Activated B cell treated with CpG ODN at 0.5 μM for 24 hours (primary cell): ENCODE results near the gene C1QTNF12. TPM values are rescaled to one million over a fixed set of nuclear protein-coding genes. Genes with fewer than 3 reads are reported as not detected.

Source experiments
- ATAC-seq: fragments of 200-7000 bp; cut with Tn5 transposase; one replicate; pipeline ENCODE4 v1.10.0; 2021; ENCODE audit warnings: low read depth, mild to moderate bottlenecking, moderate library complexity
- CTCF ChIA-PET: fragments of 350-600 bp; sonication (Branson Sonifier 250); formaldehyde crosslinking; loops from one replicate; lab custom pipeline; 2021; ENCODE audit warnings: antibody characterized with exemption; lab: Charles Lee
- POLR2A ChIA-PET: fragments of 350-600 bp; sonication (Branson Sonifier 250); formaldehyde crosslinking; loops from one replicate; lab custom pipeline; 2021; ENCODE audit warnings: antibody characterized with exemption; lab: Charles Lee
- DNase-seq: peaks from one replicate; pipeline ENCODE4 v3.0.0; 2022
- H3K27ac Mint-ChIP-seq: one replicate; pipeline ENCODE4 v1.8.0; 2020; ENCODE audit warnings: mixed read lengths
- H3K27me3 Mint-ChIP-seq: one replicate; pipeline ENCODE4 v1.8.0; 2021; ENCODE audit warnings: mixed read lengths
- H3K36me3 Mint-ChIP-seq: one replicate; pipeline ENCODE4 v1.8.0; 2021; ENCODE audit warnings: low read depth, mixed read lengths
- H3K4me1 Mint-ChIP-seq: one replicate; pipeline ENCODE4 v1.8.0; 2021; ENCODE audit warnings: mixed read lengths
- H3K4me3 Mint-ChIP-seq: one replicate; pipeline ENCODE4 v1.8.0; 2020; ENCODE audit warnings: mild to moderate bottlenecking, mixed read lengths
- H3K9me3 Mint-ChIP-seq: one replicate; pipeline ENCODE4 v1.8.0; 2020; ENCODE audit warnings: mixed read lengths
- intact Hi-C: fragments of 100-400 bp; cut with micrococcal nuclease; formaldehyde crosslinking; loops from one replicate; pipeline ENCODE4 v1.15.1; 2024
- total RNA-seq: library from RNA; stranded (reverse); gene quantifications from 2 replicates; pipeline ENCODE4 v1.2.3, GENCODE V29; 2022
- TF ChIP-seq, protein P1 (sequence below): fragments of 200-600 bp; IDR thresholded peaks from one replicate; pipeline ENCODE4 v1.8.0; 2022; ENCODE audit warnings: antibody characterized with exemption, mild to moderate bottlenecking

The C1QTNF12 gene
- total RNA-seq, 1 donor from 2014 or later: 2.5 TPM

- CTCF ChIA-PET: interaction anchor here (2.1 kb wide), 1 partner anchor 115 kb away, joined by 12 read pairs; no protein-coding TSS in a partner anchor
- no peak for ATAC-seq
Observed at GRCh38 chr1:1236945-1237873, 9.3 kb downstream of the C1QTNF12 start.

GRCh38 chr1:1236176-1236763, 10.3 kb downstream of the C1QTNF12 start:
- Mint-ChIP-seq H3K27me3 (no peaks in the 10 kb centered on the region), H3K4me3 (no peak overlapping the region), H3K4me1 (peaks cover 30% of the 10 kb centered on the region), H3K27ac (no peak overlapping the region), H3K9me3 (no peaks in the 10 kb centered on the region), H3K36me3 (peaks cover 19% of the 10 kb centered on the region)
- no peak for DNase-seq
- intact Hi-C loops: no loop called here
- ATAC-seq: no peak
- TF ChIP-seq, protein P1, sequence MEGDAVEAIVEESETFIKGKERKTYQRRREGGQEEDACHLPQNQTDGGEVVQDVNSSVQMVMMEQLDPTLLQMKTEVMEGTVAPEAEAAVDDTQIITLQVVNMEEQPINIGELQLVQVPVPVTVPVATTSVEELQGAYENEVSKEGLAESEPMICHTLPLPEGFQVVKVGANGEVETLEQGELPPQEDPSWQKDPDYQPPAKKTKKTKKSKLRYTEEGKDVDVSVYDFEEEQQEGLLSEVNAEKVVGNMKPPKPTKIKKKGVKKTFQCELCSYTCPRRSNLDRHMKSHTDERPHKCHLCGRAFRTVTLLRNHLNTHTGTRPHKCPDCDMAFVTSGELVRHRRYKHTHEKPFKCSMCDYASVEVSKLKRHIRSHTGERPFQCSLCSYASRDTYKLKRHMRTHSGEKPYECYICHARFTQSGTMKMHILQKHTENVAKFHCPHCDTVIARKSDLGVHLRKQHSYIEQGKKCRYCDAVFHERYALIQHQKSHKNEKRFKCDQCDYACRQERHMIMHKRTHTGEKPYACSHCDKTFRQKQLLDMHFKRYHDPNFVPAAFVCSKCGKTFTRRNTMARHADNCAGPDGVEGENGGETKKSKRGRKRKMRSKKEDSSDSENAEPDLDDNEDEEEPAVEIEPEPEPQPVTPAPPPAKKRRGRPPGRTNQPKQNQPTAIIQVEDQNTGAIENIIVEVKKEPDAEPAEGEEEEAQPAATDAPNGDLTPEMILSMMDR: no peak
- ChIA-PET POLR2A (interaction anchor here (0.7 kb wide), 1 partner anchor 65 kb away, joined by 3 read pairs; no protein-coding TSS in a partner anchor), CTCF (no interaction called here)

More at GRCh38 chr1:1236945-1237873, 9.3 kb downstream of the C1QTNF12 start:
- H3K27ac Mint-ChIP-seq: no peak overlapping the region
- H3K9me3 Mint-ChIP-seq: no peaks in the 10 kb centered on the region
- POLR2A ChIA-PET: interaction anchor here (1.5 kb wide), 1 partner anchor 115 kb away, joined by 6 read pairs; no protein-coding TSS in a partner anchor
- TF ChIP-seq, protein P1: no peak
- no peak for DNase-seq
- H3K4me1 Mint-ChIP-seq: peaks cover 30% of the 10 kb centered on the region
- H3K4me3 Mint-ChIP-seq: peak overlapping the region; percentile 32
- H3K36me3 Mint-ChIP-seq: peaks cover 18% of the 10 kb centered on the region
- intact Hi-C loops: no loop called here
- H3K27me3 Mint-ChIP-seq: no peaks in the 10 kb centered on the region

DNA sequence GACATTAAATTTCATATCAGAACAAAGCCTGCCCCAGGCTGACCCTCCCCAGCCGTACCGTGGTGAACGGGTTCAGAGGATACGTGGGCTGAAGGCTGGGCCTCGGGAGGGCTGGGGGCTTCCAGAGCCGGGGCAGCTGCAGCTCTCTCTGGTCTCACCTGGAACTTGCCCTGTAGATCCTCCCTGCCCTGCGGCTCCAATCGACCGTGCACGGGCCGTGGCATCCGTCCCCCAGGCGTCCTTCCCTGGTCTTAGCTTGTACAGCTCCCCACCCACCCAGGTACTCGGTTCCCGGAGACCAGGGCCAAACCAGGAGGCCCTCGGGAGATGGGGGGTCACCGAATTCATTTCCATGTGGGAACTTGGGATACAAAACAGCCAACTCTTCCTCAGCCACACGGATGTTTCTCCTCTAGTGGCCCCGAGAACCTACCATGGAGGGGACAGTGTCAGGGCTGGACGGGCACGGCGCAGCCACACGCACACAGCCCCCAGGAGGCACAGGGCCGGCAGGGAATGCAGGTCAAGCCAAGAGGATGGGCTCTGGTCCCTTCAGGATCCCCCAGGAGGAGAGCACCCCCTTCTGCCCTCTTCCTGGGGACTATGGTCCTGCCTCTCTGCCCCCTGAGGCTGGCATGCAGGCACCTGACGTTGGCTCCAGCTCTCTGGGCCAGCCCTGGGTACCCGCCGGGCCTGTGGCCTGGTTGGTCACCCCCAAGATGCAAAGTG, 11.3 kb downstream of the C1QTNF12 start:
- ChIA-PET CTCF (no interaction called here), POLR2A (interaction anchor here (0.6 to 0.7 kb wide), 2 partner anchors 35 to 64 kb away, joined by 3 to 8 read pairs; no protein-coding TSS in a partner anchor)
- Mint-ChIP-seq H3K9me3 (no peaks in the 10 kb centered on the region), H3K4me1 (peaks cover 39% of the 10 kb centered on the region), H3K27me3 (no peaks in the 10 kb centered on the region), H3K27ac (no peak overlapping the region), H3K36me3 (peaks cover 21% of the 10 kb centered on the region), H3K4me3 (no peak overlapping the region)
- TF ChIP-seq, protein P1: no peak
- intact Hi-C loops: no loop called here
- DNase-seq (no peak), ATAC-seq (no peak)

DNA sequence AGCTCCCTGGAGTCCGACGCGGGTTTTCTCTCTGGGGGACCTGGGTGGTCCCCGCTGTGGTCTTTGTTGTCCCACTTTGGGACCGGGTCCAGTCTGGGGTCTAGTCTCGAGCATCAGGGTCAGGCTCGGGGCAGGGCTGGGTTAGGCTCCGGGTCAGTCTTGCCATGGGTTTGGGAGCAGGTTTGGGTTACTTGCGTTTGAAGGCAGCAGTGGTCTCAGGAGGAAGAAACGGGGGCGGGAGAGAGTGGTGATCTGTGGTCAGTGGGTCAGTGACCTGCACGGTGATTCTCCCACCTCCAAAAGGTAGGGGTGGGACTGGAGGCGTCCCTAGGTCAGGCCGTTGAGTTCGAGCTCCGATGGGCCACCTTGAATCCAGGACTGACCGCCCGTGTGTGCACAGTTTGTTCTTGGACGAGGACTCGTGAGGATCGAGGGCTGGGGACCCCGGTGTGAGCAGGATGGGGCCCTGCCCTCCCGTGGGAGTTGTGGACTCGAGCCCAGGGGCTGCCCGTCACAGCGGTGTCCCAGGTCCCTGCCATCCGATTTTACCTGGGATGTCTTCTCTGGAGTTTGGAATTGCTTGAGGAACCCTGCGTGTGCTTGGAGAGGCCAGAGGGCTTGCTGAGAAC, 12.2 kb downstream of the C1QTNF12 start:
- CTCF ChIA-PET: no interaction called here
- peaks cover 28% of the 10 kb centered on the region for H3K36me3 Mint-ChIP-seq
- H3K4me1 Mint-ChIP-seq: peaks cover 48% of the 10 kb centered on the region
- H3K27ac Mint-ChIP-seq: no peak overlapping the region
- H3K9me3 Mint-ChIP-seq: no peaks in the 10 kb centered on the region
- no peak for ATAC-seq
- intact Hi-C loops: loop anchor here (5.0 kb wide), 1 partner anchor 92 kb away; no protein-coding TSS in a partner anchor
- TF ChIP-seq, protein P1: no peak
- peak overlapping the region; percentile 56 for H3K4me3 Mint-ChIP-seq
- DNase-seq: no peak
- POLR2A ChIA-PET: interaction anchor here (0.6 kb wide), 1 partner anchor 67 kb away, joined by 5 read pairs; no protein-coding TSS in a partner anchor
- no peaks in the 10 kb centered on the region for H3K27me3 Mint-ChIP-seq
